NB4 (cell line): ENCODE results near the gene ESR2.

Experiments used
- CTCF ChIP-seq: IDR thresholded peaks from one replicate; pipeline ENCODE4 v1.5.1; 2012; ENCODE audit warnings: low read depth, low read length
- MAX ChIP-seq: IDR thresholded peaks from 2 replicates; pipeline ENCODE4 v1.6.1; 2011; ENCODE audit warnings: low read depth, low read length
- MYC ChIP-seq: IDR thresholded peaks from 2 replicates; pipeline ENCODE4 v1.6.1; 2011; ENCODE audit warnings: low read depth, low read length
- POLR2A ChIP-seq: IDR thresholded peaks from 2 replicates; pipeline ENCODE4 v1.6.1; 2011; ENCODE audit warnings: mild to moderate bottlenecking; ENCODE audit not compliant: insufficient read length; ENCODE audit errors: extremely low read depth

- no peak for TF ChIP-seq CTCF
- no peak for TF ChIP-seq MYC
- no peak for TF ChIP-seq POLR2A
- TF ChIP-seq MAX = no peak
Observed at GRCh38 chr14:64049616-64050381, 244.4 kb downstream of the ESR2 start.
